H1 (cell line): Measurements from ENCODE around the gene SNRPB2. TPM values are rescaled to one million over a fixed set of nuclear protein-coding genes. Genes with fewer than 3 reads are reported as not detected.

ENCODE experiments used
- CTCF ChIA-PET: fragments of 300-600 bp; sonication (Branson Sonifier 250); formaldehyde crosslinking; loops from one replicate; lab custom pipeline; 2021; ENCODE audit not compliant: partially characterized antibody; lab: Charles Lee
- POLR2A ChIA-PET: fragments of 300-600 bp; sonication (Branson Sonifier 250); formaldehyde crosslinking; loops from one replicate; lab custom pipeline; 2021; ENCODE audit warnings: inconsistent platforms; ENCODE audit not compliant: partially characterized antibody; lab: Charles Lee
- DNase-seq, 2 experiments: peaks; one replicate each; pipeline versions ENCODE4 v3.0.0 to v3.0.0-alpha.2; 2010 to 2022; ENCODE audit warnings: low spot score in 2 of 2, low read depth in 1 of 2, mixed read lengths in 1 of 2
- FAIRE-seq: peaks from 2 replicates; lab custom pipeline; 2011; peaks lifted over from hg19 to GRCh38; lab: Jason Lieb, UNC
- H2AFZ ChIP-seq: 2 replicates; pipeline ENCODE4 v1.8.1; 2012; ENCODE audit warnings: low read length, inconsistent platforms
- H2AK5ac ChIP-seq: 2 replicates; pipeline ENCODE4 v1.6.1; 2013; ENCODE audit warnings: low read depth, low read length
- H2BK120ac ChIP-seq: replicated peaks from 2 replicates; pipeline ENCODE3; 2013; ENCODE audit warnings: low read depth, low read length, inconsistent platforms
- H2BK12ac ChIP-seq: 2 replicates; pipeline ENCODE4 v1.6.1; 2013; ENCODE audit warnings: low read depth, low read length
- H2BK15ac ChIP-seq: 2 replicates; pipeline ENCODE4 v1.6.1; 2013; ENCODE audit warnings: low read length
- H2BK20ac ChIP-seq: 2 replicates; pipeline ENCODE4 v1.6.1; 2013; ENCODE audit warnings: low read length
- H2BK5ac ChIP-seq: 2 replicates; pipeline ENCODE4 v1.6.1; 2013; ENCODE audit warnings: low read depth, low read length
- H3K14ac ChIP-seq: 2 replicates; pipeline ENCODE4 v1.6.1; 2013; ENCODE audit warnings: inconsistent platforms; ENCODE audit not compliant: insufficient read length
- H3K18ac ChIP-seq: 2 replicates; pipeline ENCODE4 v1.6.1; 2013; ENCODE audit warnings: low read length; ENCODE audit errors: extremely low read depth
- H3K23ac ChIP-seq: 2 replicates; pipeline ENCODE4 v1.6.1; 2013; ENCODE audit warnings: inconsistent platforms; ENCODE audit not compliant: insufficient read length
- H3K23me2 ChIP-seq: 2 replicates; pipeline ENCODE4 v1.6.1; 2013; ENCODE audit warnings: low read depth, low read length
- H3K27ac ChIP-seq: 2 replicates; pipeline ENCODE4 v1.6.1; 2011; ENCODE audit warnings: low read depth, low read length, inconsistent platforms
- H3K27me3 ChIP-seq, 4 experiments: replicated peaks in 1 of 4; 1 replicate in 1 of 4; 2 replicates in 3 of 4; pipeline versions ENCODE4 v1.6.1 to v1.8.1; 2011 to 2013; ENCODE audit warnings: low read length in 3 of 4, mild to moderate bottlenecking in 3 of 4, inconsistent platforms in 2 of 4, mixed read lengths in 2 of 4, moderate library complexity in 1 of 4; ENCODE audit not compliant: control insufficient read depth in 3 of 4, insufficient read depth in 3 of 4; ENCODE audit errors: extremely low read depth in 1 of 4
- H3K36me3 ChIP-seq, 4 experiments: 2 replicates each; pipeline versions ENCODE4 v1.6.1 to v1.8.1; 2011 to 2013; ENCODE audit warnings: mild to moderate bottlenecking in 4 of 4, low read length in 3 of 4, moderate library complexity in 2 of 4, control low read depth in 1 of 4, inconsistent platforms in 1 of 4; ENCODE audit not compliant: insufficient read depth in 4 of 4, control insufficient read depth in 2 of 4
- H3K4ac ChIP-seq: replicated peaks from 2 replicates; pipeline ENCODE3; 2013; ENCODE audit warnings: low read length, low read depth, mixed read lengths, inconsistent platforms; ENCODE audit not compliant: insufficient read length
- H3K4me1 ChIP-seq, 4 experiments: replicated peaks in 1 of 4; 1 replicate in 1 of 4; 2 replicates in 3 of 4; pipeline versions ENCODE4 v1.6.1 to v1.8.1; 2011 to 2013; ENCODE audit warnings: low read length in 3 of 4, inconsistent platforms in 2 of 4, mixed read lengths in 1 of 4; ENCODE audit not compliant: insufficient read depth in 4 of 4, control insufficient read depth in 3 of 4
- H3K4me2 ChIP-seq, 2 experiments: 2 replicates each; pipeline versions ENCODE4 v1.6.1 to v1.8.1; 2011 to 2013; ENCODE audit warnings: low read depth in 2 of 2, low read length in 2 of 2, control low read depth in 1 of 2, inconsistent platforms in 1 of 2, mild to moderate bottlenecking in 1 of 2; ENCODE audit not compliant: insufficient read depth in 1 of 2
- H3K4me3 ChIP-seq, 4 experiments: fragments of 200-600, 300-600 bp in 1 of 4; sonication (generic), shearing (Covaris generic), sonication (Bioruptor Twin) in 1 of 4; 2 replicates each; pipeline versions ENCODE4 v1.5.1 to v1.8.1; 2011 to 2016; ENCODE audit warnings: low read length in 4 of 4, low read depth in 3 of 4, control low read depth in 2 of 4, inconsistent platforms in 2 of 4, mild to moderate bottlenecking in 2 of 4, mixed read lengths in 1 of 4, moderate library complexity in 1 of 4; ENCODE audit not compliant: insufficient read depth in 2 of 4; ENCODE audit errors: extremely low read depth in 1 of 4
- H3K56ac ChIP-seq: replicated peaks from 2 replicates; pipeline ENCODE3; 2013; ENCODE audit warnings: low read depth, mild to moderate bottlenecking, mixed read lengths, low read length, inconsistent platforms; ENCODE audit not compliant: insufficient read length
- H3K79me1 ChIP-seq: 2 replicates; pipeline ENCODE4 v1.6.1; 2013; ENCODE audit warnings: low read depth, low read length, control low read depth
- H3K79me2 ChIP-seq, 2 experiments: 2 replicates each; pipeline versions ENCODE4 v1.6.1 to v1.8.1; 2012 to 2013; ENCODE audit warnings: low read length in 2 of 2, mild to moderate bottlenecking in 2 of 2, inconsistent platforms in 1 of 2; ENCODE audit not compliant: insufficient read depth in 2 of 2, control insufficient read depth in 1 of 2
- H3K9ac ChIP-seq, 4 experiments: replicated peaks in 1 of 4; 1 replicate in 1 of 4; 2 replicates in 3 of 4; pipeline versions ENCODE4 v1.6.1 to v1.8.1; 2011 to 2013; ENCODE audit warnings: low read depth in 3 of 4, low read length in 3 of 4, control low read depth in 2 of 4, mild to moderate bottlenecking in 2 of 4, moderate library complexity in 2 of 4, inconsistent platforms in 1 of 4; ENCODE audit errors: extremely low read depth in 1 of 4
- H3K9me3 ChIP-seq, 2 experiments: 2 replicates each; pipeline versions ENCODE4 v1.6.1 to v1.8.1; 2012 to 2013; ENCODE audit warnings: mild to moderate bottlenecking in 2 of 2, moderate library complexity in 2 of 2, control low read depth in 1 of 2, inconsistent platforms in 1 of 2, low read depth in 1 of 2, low read length in 1 of 2, mixed read lengths in 1 of 2; ENCODE audit not compliant: insufficient read depth in 2 of 2
- H4K20me1 ChIP-seq, 2 experiments: replicated peaks in 1 of 2; 2 replicates each; pipeline versions ENCODE3 to v1.8.1; 2011 to 2013; ENCODE audit warnings: inconsistent platforms in 2 of 2, low read length in 2 of 2, mild to moderate bottlenecking in 1 of 2; ENCODE audit not compliant: insufficient read depth in 2 of 2, control insufficient read depth in 1 of 2
- H4K5ac ChIP-seq: 2 replicates; pipeline ENCODE4 v1.6.1; 2013; ENCODE audit warnings: low read length, low read depth, mixed read lengths, inconsistent platforms; ENCODE audit not compliant: insufficient read length
- H4K8ac ChIP-seq: 2 replicates; pipeline ENCODE4 v1.8.0; 2013; ENCODE audit warnings: mild to moderate bottlenecking, moderate library complexity, low read length, inconsistent platforms; ENCODE audit not compliant: insufficient read depth; ENCODE audit errors: extremely low read depth
- H4K91ac ChIP-seq: replicated peaks from 2 replicates; pipeline ENCODE3; 2013; ENCODE audit warnings: low read length, mixed read lengths, inconsistent platforms; ENCODE audit not compliant: insufficient read length
- BACH1 ChIP-seq: IDR thresholded peaks from 2 replicates; pipeline ENCODE4 v1.6.1; 2012; ENCODE audit warnings: low read length, improper control_type of control experiment
- EGR1 ChIP-seq: IDR thresholded peaks from 2 replicates; pipeline ENCODE4 v1.6.1; 2011; ENCODE audit warnings: low read depth, low read length, borderline replicate concordance
- KDM4A ChIP-seq: IDR thresholded peaks from one replicate; pipeline ENCODE4 v1.7.1; 2012; ENCODE audit warnings: low read depth, mild to moderate bottlenecking, moderate library complexity, low read length, inconsistent platforms; ENCODE audit not compliant: severe bottlenecking
- POLR2A ChIP-seq, 2 experiments: IDR thresholded peaks; 1 replicate in 1 of 2; 2 replicates in 1 of 2; pipeline ENCODE4 v1.6.1; 2011; ENCODE audit warnings: low read depth in 2 of 2, low read length in 2 of 2, mild to moderate bottlenecking in 2 of 2; ENCODE audit errors: control extremely low read depth in 1 of 2
- WGBS, 2 experiments: shearing (Covaris generic) in 1 of 2; methylation state at CpG; one replicate each; pipeline versions ENCODE4 v1.1.6 to v1.1.7; 2013 to 2015; ENCODE audit warnings: low lambda C conversion rate in 2 of 2, mixed read lengths in 2 of 2, inconsistent platforms in 1 of 2, low coverage in 1 of 2, missing lambda C conversion rate in 1 of 2; ENCODE audit not compliant: insufficient replicate concordance in 2 of 2, insufficient coverage in 1 of 2, insufficient read length in 1 of 2; ENCODE audit errors: extremely low coverage in 1 of 2, missing lambda C conversion rate in 1 of 2; 5-methylcytosine and 5-hydroxymethylcytosine counted together
- polyA plus RNA-seq, 7 experiments: library from polyadenylated mRNA; depleted of rRNA in 3 of 7; stranded (reverse) in 5 of 7; unstranded in 2 of 7; fragments of >200 nt in 5 of 7; fragments of 200-250 nt in 2 of 7; gene quantifications; 1 replicate in 5 of 7; 2 replicates in 1 of 7; 4 replicates in 1 of 7; pipeline versions ENCODE4 v1.2.1 to v1.2.3, GENCODE V29; 2011 to 2013; ENCODE audit warnings: missing spikeins in 2 of 7, mixed read lengths in 2 of 7
- total RNA-seq: library from RNA; stranded (reverse); fragmentation: NEBNext Ultra II Directional; extraction: Animal tissue kit (Norgen Biotek cat#: 25700); gene quantifications from 2 replicates; pipeline ENCODE4 v1.2.1, GENCODE V29; 2021

The SNRPB2 gene
- total and polyA plus RNA-seq, 2 of the 8 experiments (the other 6 are each of a cell fraction or from before 2014, with no cell fraction given), result 49.4 to 102 TPM

- FAIRE-seq (no peak), DNase-seq (no peak)
- Histone ChIP-seq H3K4ac (no peak within 1 kb of the TSS), H3K79me2 (no peaks in the 10 kb centered on the region), H3K9ac (no peak within 1 kb of the TSS), H3K27me3 (no peaks in the 10 kb centered on the region), H3K36me3 (no peaks in the 10 kb centered on the region), H4K91ac (no peak within 1 kb of the TSS), H3K4me3 (no peak within 1 kb of the TSS), H3K27ac (no peak within 1 kb of the TSS), H3K56ac (no peak within 1 kb of the TSS), H2BK20ac (no peak within 1 kb of the TSS), H3K79me1 (no peaks in the 10 kb centered on the region), H3K18ac (no peak within 1 kb of the TSS), H2AK5ac (no peak within 1 kb of the TSS), H3K14ac (no peak within 1 kb of the TSS), H2BK120ac (no peak within 1 kb of the TSS), H2BK12ac (no peak within 1 kb of the TSS), H3K9me3 (no peaks in the 10 kb centered on the region), H4K5ac (no peak within 1 kb of the TSS), H4K8ac (no peak within 1 kb of the TSS), H2BK5ac (no peak within 1 kb of the TSS), H3K4me1 (peaks cover 0 to 5% (median 2%) of the 10 kb centered on the region in 4 experiments; a peak in 4 of 7 replicates), H2BK15ac (no peak within 1 kb of the TSS), H3K23me2 (no peaks in the 10 kb centered on the region; the same call in 1 of the 2 replicates), H2AFZ (0 out of 2 replicates have a peak within 1 kb of the TSS, but pooled peaks have one; percentile 30), H3K4me2 (no peak within 1 kb of the TSS), H4K20me1 (no peaks in the 10 kb centered on the region), H3K23ac (no peak within 1 kb of the TSS)
- TF ChIP-seq KDM4A (no peak), EGR1 (no peak), POLR2A (IDR thresholded peaks at IDR 0.05; ENCODE audit: control extremely low read depth in 1 of 2, low read depth in 2 of 2, low read length in 2 of 2) (no peak), BACH1 (no peak)
- 95% methylated on average over 5 of the region's 5 CpGs; no CpG with 5 or more reads in 1 of the 2 experiments for WGBS, 2 experiments
- POLR2A ChIA-PET, result no interaction called here
- CTCF ChIA-PET, result interaction anchor here (0.8 to 4.2 kb wide), 8 partner anchors 12 to 229 kb away, joined by 3 to 42 read pairs (median 4); no protein-coding TSS in a partner anchor
These were observed 18.6 kb downstream of the SNRPB2 start, which contains the start of gene OTOR for GRCh38 chr20:16748308-16748900. OTOR (plus strand) TSS chr20:16748358; CDS start chr20:16748402, 44 bp downstream.
